Right lobe of liver (tissue), 4 donors: ENCODE data around the gene FGGY.
"Not testable (repeated sequence)": the region's sequence is repeated elsewhere in the genome, so short reads cannot be mapped to it uniquely, and the experiment has no call there.

Experiments used
- CTCF ChIP-seq, 4 donors: fragments of 200-600 bp in 3 of 4; fragments of 450-650 bp in 1 of 4; IDR thresholded peaks; one replicate each; pipeline versions ENCODE4 v1.5.1 to v1.8.0; 2016 to 2022; ENCODE audit warnings: antibody characterized with exemption in 4 of 4, mild to moderate bottlenecking in 2 of 4
- POLR2A ChIP-seq: fragments of 450-650 bp; IDR thresholded peaks from one replicate; pipeline ENCODE4 v1.6.1; 2017; ENCODE audit warnings: antibody characterized with exemption, mild to moderate bottlenecking
- donor health status: DM: no; HTN: no; CAD: no.
- donor health status: DM: no; HTN: no; CAD: no.
- donor health status: DM: no; HTN: yes; CAD: no.

- not testable (repeated sequence) for TF ChIP-seq CTCF (IDR thresholded peaks at IDR 0.05); POLR2A
Measured at GRCh38 chr1:59558580-59558979, 261.7 kb downstream of the FGGY start.
